Stimulated activated memory B cell treated with anti-CD40 and anti-IgM and Interleukin-4, amounts not matched to agents 10 μg/mL and 1 μg/mL and 100 μg/mL, for 72 hours (primary cell): ENCODE results near the gene DUSP22.

Source experiments
- ATAC-seq: fragments of 150-1000 bp; cut with Tn5 transposase; 2 replicates; pipeline ENCODE4 v1.10.0; 2021
- H3K27ac Mint-ChIP-seq: one replicate; pipeline ENCODE4 v1.8.0; 2022; ENCODE audit warnings: mild to moderate bottlenecking, mixed read lengths
- H3K27me3 Mint-ChIP-seq: one replicate; pipeline ENCODE4 v1.8.0; 2022; ENCODE audit warnings: mixed read lengths
- H3K36me3 Mint-ChIP-seq: one replicate; pipeline ENCODE4 v1.8.0; 2022; ENCODE audit warnings: mixed read lengths
- H3K4me1 Mint-ChIP-seq: one replicate; pipeline ENCODE4 v1.8.0; 2022; ENCODE audit warnings: mixed read lengths
- H3K4me3 Mint-ChIP-seq: one replicate; pipeline ENCODE4 v1.8.0; 2022; ENCODE audit warnings: mild to moderate bottlenecking, moderate library complexity, mixed read lengths
- H3K9me3 Mint-ChIP-seq: one replicate; pipeline ENCODE4 v1.8.0; 2022; ENCODE audit warnings: mixed read lengths

The DUSP22 gene

DNA sequence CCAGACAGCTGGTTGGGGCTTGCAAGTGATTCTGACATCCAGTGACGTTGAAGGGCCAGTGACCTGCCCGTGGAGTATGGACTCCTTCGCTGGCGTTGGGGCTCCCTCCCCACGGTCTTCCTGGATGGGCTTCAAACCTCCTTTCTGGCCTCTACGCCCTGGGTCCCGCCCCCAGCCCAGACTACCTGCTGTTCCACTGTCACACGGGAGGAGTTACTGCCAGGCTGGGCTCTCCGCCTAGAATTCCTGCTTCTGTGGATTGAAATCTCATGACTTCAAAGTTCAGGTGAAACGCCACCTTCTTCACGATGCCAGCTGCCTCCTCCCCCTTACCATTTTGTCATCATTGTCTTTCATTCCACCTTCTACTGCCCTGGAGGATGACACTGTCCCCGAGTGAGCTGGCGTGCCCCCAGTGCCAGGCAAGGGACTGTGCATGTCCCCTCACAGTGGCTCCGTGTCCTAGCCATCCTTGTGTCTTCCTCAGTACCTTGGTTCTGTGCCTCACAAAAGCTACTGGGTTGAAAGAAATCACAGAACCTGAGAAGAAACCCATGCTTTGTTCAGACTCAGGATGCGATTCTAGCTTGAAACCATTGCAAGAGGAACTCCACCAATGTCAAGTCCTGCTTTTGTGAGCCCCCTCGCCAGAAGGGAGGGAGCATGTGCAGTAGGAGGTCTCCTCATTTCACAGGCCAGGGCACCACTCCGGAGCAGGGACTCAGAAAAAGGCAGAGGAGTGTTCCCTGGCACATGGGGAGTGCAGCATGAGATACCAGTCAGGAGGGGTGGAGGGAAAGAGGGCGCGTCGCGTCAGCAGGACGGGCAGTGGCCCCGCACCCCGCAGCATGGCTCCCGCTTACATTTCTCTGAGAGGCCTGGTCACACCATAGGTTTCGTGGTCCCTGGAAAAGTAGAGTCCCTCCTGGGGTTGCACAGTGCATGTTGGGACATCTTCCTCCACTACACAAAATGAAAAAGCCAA, 88.2 kb downstream of the DUSP22 start:
- Mint-ChIP-seq H3K4me1 (peaks cover 46% of the 10 kb centered on the region), H3K27ac (peak overlapping the region; percentile 5), H3K9me3 (no peaks in the 10 kb centered on the region), H3K4me3 (no peak overlapping the region), H3K27me3 (no peaks in the 10 kb centered on the region), H3K36me3 (no peaks in the 10 kb centered on the region)
- no peak for ATAC-seq

GRCh38 chr6:381742-382461, 89.6 kb downstream of the DUSP22 start:
- Mint-ChIP-seq H3K4me3 (no peak overlapping the region), H3K36me3 (no peaks in the 10 kb centered on the region), H3K27me3 (no peaks in the 10 kb centered on the region), H3K9me3 (no peaks in the 10 kb centered on the region), H3K4me1 (peaks cover 43% of the 10 kb centered on the region), H3K27ac (no peak overlapping the region)
- ATAC-seq = no peak

- no peaks in the 10 kb centered on the region for H3K27me3 Mint-ChIP-seq
- no peaks in the 10 kb centered on the region for H3K36me3 Mint-ChIP-seq
- peaks cover 33% of the 10 kb centered on the region for H3K4me1 Mint-ChIP-seq
- ATAC-seq = no peak
- H3K9me3 Mint-ChIP-seq = no peaks in the 10 kb centered on the region
- H3K27ac Mint-ChIP-seq = no peak overlapping the region
- H3K4me3 Mint-ChIP-seq = no peak overlapping the region
Observed at GRCh38 chr6:382883-383810, 90.9 kb downstream of the DUSP22 start.

DNA sequence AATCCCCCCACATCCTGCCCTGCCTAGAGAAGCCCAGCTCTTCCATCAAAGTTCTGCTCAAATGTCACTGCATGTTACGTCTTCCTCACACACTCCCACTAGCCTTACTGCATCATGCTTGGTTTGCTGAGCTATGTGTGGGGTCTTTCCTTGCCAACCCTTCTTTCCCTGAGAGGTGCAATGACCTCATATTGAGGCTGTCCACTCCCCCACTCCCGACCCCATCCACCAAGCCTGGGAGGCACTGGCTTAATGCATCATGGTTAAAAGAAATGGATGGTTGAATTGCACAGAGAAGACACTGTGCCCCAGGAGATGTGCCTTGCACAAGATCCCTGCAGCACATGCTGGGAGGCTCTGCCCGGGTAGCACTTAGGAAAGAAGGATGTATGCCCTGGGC, 91.6 kb downstream of the DUSP22 start:
- ATAC-seq = no peak
- Mint-ChIP-seq H3K4me1 (peaks cover 31% of the 10 kb centered on the region), H3K9me3 (no peaks in the 10 kb centered on the region), H3K36me3 (no peaks in the 10 kb centered on the region), H3K27ac (no peak overlapping the region), H3K4me3 (no peak overlapping the region), H3K27me3 (no peaks in the 10 kb centered on the region)

DNA sequence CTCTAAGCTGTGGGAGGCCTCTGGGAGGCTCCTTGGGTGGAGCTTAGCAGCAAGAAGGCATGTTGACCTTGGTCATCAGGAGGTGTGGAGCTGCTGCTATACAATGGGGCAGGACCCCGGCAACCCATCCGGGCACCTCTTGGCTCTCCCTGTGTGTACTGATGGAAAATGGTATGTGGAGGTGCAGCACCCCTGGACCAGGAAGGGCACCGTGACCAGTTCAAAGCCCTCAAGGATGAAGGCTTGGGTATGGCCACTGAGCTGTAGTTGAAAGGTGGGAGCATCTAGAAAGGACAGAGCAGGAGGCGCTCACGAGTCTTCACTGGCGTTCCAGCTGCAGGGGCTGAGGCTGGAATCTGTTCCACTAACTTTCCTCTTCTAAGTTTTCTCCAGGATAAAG, 92.6 kb downstream of the DUSP22 start:
- no peak for ATAC-seq
- no peaks in the 10 kb centered on the region for H3K9me3 Mint-ChIP-seq
- H3K27me3 Mint-ChIP-seq = no peaks in the 10 kb centered on the region
- no peak overlapping the region for H3K4me3 Mint-ChIP-seq
- H3K27ac Mint-ChIP-seq = no peak overlapping the region
- H3K4me1 Mint-ChIP-seq = peaks cover 31% of the 10 kb centered on the region
- no peaks in the 10 kb centered on the region for H3K36me3 Mint-ChIP-seq

DNA sequence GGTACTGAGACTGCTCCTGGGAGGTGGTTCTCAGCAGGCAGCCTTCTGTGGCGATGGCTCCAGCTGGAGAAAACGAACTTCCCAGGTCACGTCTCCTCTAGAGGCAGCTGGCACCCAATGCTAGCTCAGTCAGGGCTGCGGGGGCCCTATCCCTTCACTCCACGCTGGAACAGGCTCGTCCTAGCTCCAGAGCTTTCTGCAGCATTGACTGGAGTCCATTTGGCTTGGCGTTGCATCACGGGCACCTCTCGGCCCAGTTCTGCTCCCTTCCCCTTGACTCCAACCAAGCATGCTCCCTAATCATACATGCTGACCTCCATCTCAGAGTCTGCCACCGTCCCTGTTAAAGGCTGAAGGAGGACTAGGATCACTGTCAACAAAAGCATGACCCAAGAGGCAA, 93.3 kb downstream of the DUSP22 start:
- Mint-ChIP-seq H3K27ac (no peak overlapping the region), H3K27me3 (no peaks in the 10 kb centered on the region), H3K4me1 (peaks cover 32% of the 10 kb centered on the region), H3K36me3 (no peaks in the 10 kb centered on the region), H3K9me3 (no peaks in the 10 kb centered on the region), H3K4me3 (no peak overlapping the region)
- no peak for ATAC-seq

DNA sequence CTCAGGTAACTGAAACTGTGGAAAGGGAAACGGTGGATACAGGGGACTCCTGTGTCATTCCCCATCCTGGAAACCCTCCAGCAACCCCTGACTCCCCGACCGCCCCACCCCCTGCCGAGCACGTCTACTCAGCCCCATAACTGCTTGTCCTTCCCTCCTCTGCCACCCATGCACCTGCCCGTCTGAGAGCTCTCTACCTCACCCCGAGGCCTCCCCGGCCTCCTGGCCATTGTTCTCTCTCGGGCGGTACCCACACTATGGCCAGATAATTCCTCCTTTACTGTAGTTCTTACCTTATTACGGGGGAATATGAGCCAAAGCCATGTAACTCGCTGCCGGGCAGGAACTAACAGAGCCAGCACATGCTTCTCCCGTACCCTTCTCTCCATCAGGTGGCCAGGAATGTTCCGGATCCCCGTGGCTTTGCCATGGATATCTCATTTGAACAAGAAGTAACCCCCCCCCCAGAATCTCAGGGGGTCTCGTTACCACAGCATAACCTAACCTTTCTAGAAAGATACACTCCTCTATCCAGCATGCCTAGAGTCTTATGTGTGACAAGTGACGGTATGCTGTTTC, 94.5 kb downstream of the DUSP22 start:
- no peak for ATAC-seq
- H3K4me1 Mint-ChIP-seq = peaks cover 34% of the 10 kb centered on the region
- H3K36me3 Mint-ChIP-seq = peaks cover 4% of the 10 kb centered on the region
- H3K9me3 Mint-ChIP-seq = no peaks in the 10 kb centered on the region
- no peak overlapping the region for H3K4me3 Mint-ChIP-seq
- no peak overlapping the region for H3K27ac Mint-ChIP-seq
- no peaks in the 10 kb centered on the region for H3K27me3 Mint-ChIP-seq

GRCh38 chr6:387293-387741, 95.0 kb downstream of the DUSP22 start:
- H3K4me1 Mint-ChIP-seq = peaks cover 31% of the 10 kb centered on the region
- ATAC-seq = no peak

DNA sequence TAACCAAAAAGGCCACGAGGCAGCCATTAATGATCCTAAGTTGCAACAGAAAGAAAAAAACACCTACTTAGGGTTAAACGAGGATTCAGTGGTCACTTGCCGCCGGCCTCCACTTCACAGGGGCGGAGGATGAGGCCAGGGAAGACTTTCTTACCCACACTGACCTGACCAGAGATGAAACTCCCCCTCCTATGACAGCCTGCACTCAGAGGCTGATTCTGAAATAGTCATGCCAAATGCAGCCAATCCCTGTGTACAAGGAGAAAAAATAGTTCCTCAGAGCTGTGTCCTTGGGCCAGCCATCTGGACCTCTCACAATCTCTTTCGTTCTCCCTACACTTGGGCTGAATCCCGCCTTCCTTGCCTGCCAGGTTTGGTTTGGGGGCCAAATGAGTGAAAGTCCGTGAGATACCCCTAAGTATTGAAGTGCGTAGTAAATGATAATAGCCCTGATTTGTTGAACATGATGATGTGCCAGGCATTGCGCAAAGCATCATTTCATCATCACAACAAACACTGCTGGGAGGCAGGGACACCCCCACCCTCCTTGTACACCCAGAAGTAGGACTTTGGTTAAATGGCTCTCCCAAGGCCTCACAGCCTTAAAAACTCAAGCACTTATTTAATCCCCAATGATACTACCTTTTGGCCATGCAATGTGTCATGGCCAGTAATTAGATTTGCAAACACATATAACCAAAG, 96.1 kb downstream of the DUSP22 start:
- Mint-ChIP-seq H3K27ac (peak overlapping the region; percentile 27), H3K9me3 (no peaks in the 10 kb centered on the region), H3K36me3 (peaks cover 18% of the 10 kb centered on the region), H3K4me1 (peaks cover 31% of the 10 kb centered on the region), H3K4me3 (no peak overlapping the region), H3K27me3 (no peaks in the 10 kb centered on the region)
- no peak for ATAC-seq

More at GRCh38 chr6:387293-387741, 95.0 kb downstream of the DUSP22 start:
- H3K27me3 Mint-ChIP-seq = no peaks in the 10 kb centered on the region
- H3K4me3 Mint-ChIP-seq = no peak overlapping the region
- H3K9me3 Mint-ChIP-seq = no peaks in the 10 kb centered on the region
- peaks cover 8% of the 10 kb centered on the region for H3K36me3 Mint-ChIP-seq
- peak overlapping the region; percentile 27 for H3K27ac Mint-ChIP-seq

DNA sequence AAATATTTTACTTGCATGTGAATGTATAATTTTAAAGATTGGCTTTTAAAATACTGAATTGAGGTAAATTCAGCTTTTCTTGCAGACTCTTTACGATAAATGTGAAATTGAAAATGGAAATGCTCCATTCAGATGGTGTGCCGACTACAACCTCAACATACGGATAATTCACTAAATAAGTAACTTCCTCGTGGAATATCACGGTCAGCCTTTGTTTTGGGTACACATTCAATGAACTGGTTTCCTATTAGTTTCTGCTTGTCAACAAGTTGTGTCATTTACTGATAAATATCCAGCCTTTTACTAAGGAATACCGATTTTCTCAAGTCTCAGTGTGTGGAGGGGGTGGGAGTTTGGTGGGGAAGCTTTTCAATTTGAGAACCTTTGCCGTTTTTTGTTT, 96.9 kb downstream of the DUSP22 start:
- H3K36me3 Mint-ChIP-seq = peaks cover 25% of the 10 kb centered on the region
- no peaks in the 10 kb centered on the region for H3K27me3 Mint-ChIP-seq
- peaks cover 39% of the 10 kb centered on the region for H3K4me1 Mint-ChIP-seq
- no peaks in the 10 kb centered on the region for H3K9me3 Mint-ChIP-seq
- H3K27ac Mint-ChIP-seq = peak overlapping the region; percentile 93
- no peak for ATAC-seq
- H3K4me3 Mint-ChIP-seq = peak overlapping the region; percentile 50

- H3K36me3 Mint-ChIP-seq = peaks cover 27% of the 10 kb centered on the region
- H3K9me3 Mint-ChIP-seq = no peaks in the 10 kb centered on the region
- peak overlapping the region; percentile 50 for H3K4me3 Mint-ChIP-seq
- H3K27ac Mint-ChIP-seq = peak overlapping the region; percentile 93
- peaks cover 41% of the 10 kb centered on the region for H3K4me1 Mint-ChIP-seq
- no peaks in the 10 kb centered on the region for H3K27me3 Mint-ChIP-seq
- no peak for ATAC-seq
Observed at GRCh38 chr6:389622-390021, 97.3 kb downstream of the DUSP22 start.

DNA sequence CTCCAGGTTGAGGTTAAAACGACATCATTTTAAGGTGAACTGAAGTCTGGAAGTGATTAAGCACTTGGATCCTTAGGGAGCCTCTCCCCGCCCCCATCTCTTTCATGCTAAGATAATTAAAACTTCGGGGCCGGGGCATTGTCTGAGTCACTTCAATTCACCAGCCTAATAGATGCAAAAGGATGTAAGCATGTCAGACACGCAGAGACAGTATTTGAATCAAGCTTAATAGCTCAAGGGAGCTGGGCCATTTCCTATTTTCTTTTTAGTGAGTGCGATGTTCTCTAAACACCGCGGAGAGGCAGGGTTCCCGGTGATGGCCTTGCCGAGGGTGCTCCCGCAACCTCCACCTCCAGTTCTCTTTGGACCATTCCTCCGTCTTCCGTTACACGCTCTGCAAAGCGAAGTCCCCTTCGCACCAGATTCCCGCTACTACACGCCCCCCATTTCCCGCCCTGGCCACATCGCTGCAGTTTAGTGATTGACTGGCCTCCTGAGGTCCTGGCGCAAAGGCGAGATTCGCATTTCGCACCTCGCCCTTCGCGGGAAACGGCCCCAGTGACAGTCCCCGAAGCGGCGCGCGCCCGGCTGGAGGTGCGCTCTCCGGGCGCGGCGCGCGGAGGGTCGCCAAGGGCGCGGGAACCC, 98.7 kb downstream of the DUSP22 start:
- ATAC-seq = peak; percentile 68
- peaks cover 41% of the 10 kb centered on the region for H3K36me3 Mint-ChIP-seq
- no peaks in the 10 kb centered on the region for H3K27me3 Mint-ChIP-seq
- peaks cover 55% of the 10 kb centered on the region for H3K4me1 Mint-ChIP-seq
- H3K27ac Mint-ChIP-seq = peak overlapping the region; percentile 93
- no peaks in the 10 kb centered on the region for H3K9me3 Mint-ChIP-seq
- H3K4me3 Mint-ChIP-seq = peak overlapping the region; percentile 96

DNA sequence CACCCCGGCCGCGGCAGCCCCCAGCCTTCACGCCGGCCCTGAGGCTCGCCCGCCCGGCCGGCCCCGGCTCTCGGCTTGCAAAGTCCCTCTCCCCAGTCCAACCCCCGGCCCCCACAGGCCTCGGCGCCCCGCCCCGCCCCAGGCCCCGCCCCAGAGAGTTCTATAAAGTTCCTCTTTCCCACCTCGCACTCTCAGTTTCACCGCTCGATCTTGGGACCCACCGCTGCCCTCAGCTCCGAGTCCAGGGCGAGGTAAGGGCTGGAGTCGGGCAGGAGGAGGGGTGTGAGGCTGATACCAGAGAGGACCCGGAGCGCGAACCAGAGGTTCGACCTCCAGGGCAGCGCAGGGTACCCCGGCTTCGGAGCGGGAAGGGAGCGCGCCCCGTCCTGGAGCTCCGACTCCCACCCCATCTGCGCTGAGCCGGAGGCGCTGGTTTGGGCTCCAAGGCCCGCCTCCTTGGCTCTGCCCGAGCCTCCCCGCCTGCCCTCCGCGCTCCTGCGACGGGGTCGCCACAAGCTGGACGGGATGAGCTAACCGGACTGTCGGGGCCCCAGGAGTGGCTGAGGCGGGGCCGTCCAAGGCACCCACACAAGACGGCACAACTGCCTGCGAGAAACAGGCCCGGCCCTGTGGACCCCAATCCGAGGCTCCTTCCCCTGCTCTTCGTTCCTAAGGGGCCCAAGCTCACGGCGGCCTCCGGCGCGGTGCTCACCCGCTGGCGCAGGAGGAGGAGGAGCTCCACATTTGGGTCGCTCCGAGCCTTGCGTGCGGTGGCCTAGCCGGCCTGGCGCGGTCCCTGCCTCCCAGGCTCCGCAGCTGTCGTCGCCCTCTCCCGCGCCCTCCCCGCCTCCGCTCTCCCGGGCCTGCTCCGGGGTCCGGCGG, 99.5 kb downstream of the DUSP22 start, which contains the start of gene IRF4:
Gene IRF4, plus strand, starts transcription at position 194 of the 882 bp plus-strand sequence. CDS start 1,401 bp downstream, outside the sequence.
- Mint-ChIP-seq H3K4me3 (peak within 1 kb of the TSS; percentile 96), H3K27me3 (no peaks in the 10 kb centered on the region), H3K9me3 (no peaks in the 10 kb centered on the region), H3K36me3 (peaks cover 45% of the 10 kb centered on the region), H3K27ac (peak within 1 kb of the TSS; percentile 93), H3K4me1 (peaks cover 57% of the 10 kb centered on the region)
- ATAC-seq = peak; percentile 84
